GM13977 (cell line): Measurements from ENCODE around the gene MRPL58.

Source experiments
- DNase-seq: peaks from one replicate; pipeline ENCODE4 v3.0.0; 2012; ENCODE audit warnings: low spot score
- in situ Hi-C: fragments of 300-500 bp; cut with MboI; formaldehyde crosslinking; loops from one replicate; pipeline ENCODE4 v1.12.0; 2022; ENCODE audit warnings: low sequenced_read_pairs, low pct_unique_long_range_greater_than_20kb, mixed read lengths, inconsistent platforms; ENCODE audit not compliant: unreplicated experiment
- TF ChIP-seq, protein P1 (sequence below): IDR thresholded peaks from 2 replicates; pipeline ENCODE4 v1.5.1; 2012; ENCODE audit warnings: mild to moderate bottlenecking, control low read depth; ENCODE audit not compliant: insufficient read depth; ENCODE audit errors: extremely low read depth, missing control alignments

MRPL58 gene

DNA sequence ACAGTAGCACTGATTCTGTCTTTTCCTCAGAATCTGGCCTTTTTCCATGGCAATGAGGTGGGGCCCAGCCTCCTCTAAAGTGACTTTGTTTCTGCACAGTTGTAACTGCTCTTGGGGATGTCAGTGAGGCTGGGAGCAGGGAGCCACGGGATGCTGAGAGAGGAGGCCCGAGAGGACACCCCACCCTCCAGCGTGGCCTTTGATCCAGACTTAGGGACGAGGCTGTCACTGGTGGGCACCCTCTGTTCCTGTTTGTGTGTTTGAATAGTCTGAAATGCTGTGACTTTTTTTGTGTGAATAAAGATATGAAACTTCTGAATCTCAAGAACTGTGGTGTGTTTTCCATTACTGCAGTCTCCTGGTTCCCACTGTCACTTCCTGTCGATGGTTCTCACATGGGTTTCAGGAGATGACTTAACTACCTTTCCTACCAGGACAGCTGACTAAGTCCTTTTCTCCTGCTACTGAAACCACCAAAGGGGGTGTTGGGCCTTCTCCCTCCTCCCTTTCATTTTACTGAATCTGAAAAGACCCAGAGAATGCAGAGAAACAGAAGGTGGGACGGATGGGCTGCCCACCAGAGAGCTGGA lies 53.2 kb downstream of the MRPL58 start:
- in situ Hi-C loops, result no loop called here
- TF ChIP-seq, protein P1, sequence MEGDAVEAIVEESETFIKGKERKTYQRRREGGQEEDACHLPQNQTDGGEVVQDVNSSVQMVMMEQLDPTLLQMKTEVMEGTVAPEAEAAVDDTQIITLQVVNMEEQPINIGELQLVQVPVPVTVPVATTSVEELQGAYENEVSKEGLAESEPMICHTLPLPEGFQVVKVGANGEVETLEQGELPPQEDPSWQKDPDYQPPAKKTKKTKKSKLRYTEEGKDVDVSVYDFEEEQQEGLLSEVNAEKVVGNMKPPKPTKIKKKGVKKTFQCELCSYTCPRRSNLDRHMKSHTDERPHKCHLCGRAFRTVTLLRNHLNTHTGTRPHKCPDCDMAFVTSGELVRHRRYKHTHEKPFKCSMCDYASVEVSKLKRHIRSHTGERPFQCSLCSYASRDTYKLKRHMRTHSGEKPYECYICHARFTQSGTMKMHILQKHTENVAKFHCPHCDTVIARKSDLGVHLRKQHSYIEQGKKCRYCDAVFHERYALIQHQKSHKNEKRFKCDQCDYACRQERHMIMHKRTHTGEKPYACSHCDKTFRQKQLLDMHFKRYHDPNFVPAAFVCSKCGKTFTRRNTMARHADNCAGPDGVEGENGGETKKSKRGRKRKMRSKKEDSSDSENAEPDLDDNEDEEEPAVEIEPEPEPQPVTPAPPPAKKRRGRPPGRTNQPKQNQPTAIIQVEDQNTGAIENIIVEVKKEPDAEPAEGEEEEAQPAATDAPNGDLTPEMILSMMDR, result no peak
- peak; percentile 59 for DNase-seq

DNA sequence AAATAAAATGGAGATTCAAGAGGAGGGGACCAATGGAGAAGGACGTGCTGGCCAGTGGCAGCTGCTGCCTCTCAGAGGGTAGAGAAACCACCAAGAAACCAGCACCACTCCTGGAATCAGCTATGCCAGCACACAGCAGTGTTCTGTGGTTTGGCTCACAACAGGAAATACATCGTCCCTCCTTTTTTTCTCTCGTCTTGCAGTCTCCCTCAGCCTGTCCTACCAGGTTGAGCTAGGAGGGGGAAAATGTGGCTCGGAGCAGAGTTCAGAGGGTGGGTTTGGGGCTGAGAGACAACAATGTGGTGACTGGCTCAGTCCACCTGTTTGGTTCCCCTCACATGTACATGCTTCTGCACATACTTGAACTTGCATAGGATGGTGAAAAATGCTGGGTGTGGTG lies 55.4 kb downstream of the MRPL58 start:
- DNase-seq, result no peak
- in situ Hi-C loops, result no loop called here
- TF ChIP-seq, protein P1, result no peak

DNA sequence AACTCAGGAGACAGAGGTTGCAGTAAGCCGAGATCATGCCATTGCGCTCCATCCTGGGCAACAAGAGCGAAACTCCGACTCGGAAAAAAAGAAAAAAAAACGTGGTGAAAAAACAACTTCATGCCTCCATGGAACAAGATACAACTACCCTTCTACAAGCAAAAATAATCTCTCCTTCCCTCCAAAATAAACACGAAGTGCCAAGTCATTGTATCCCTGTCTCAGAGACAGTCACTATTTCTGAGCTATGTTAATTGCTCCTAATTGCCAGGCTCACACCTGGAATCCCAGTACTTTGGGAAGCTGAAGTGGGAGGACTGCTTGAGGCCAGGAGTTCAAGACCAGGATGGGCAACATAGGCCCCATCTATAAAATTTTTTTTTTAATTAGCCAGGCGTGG lies 56.3 kb downstream of the MRPL58 start:
- no peak for DNase-seq
- in situ Hi-C loops, result no loop called here
- TF ChIP-seq, protein P1, result no peak

DNA sequence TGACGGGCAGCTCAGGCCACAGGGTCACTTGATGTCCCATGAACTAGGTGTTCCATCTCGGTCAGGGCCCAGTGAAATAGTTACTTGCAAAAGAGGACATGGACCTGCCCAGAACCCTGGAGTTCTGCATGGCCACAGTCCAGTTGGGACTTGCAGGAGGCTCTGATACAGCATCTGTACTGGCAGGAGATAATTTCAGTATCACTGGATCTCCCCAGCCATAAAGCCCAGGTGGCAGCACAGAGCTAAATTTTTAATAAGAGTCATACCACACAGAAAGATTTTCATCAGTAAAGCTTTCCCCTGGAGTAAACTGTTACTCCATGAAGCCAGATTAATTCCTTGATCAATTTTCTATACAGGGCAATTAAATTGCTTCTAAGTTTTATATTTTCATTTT lies 57.3 kb downstream of the MRPL58 start:
- in situ Hi-C loops, result no loop called here
- no peak for DNase-seq
- TF ChIP-seq, protein P1, result peak; percentile 12
